HEK293 (cell line): ENCODE results near the gene STARD5.

Experiments used
- CTCF ChIP-seq: fragments of 450-650 bp; formaldehyde crosslinking; IDR thresholded peaks from 2 replicates; pipeline ENCODE4 v1.5.1; 2016; ENCODE audit warnings: missing biosample characterization, missing genetic modification characterization
- YY2 ChIP-seq: fragments of 450-650 bp; formaldehyde crosslinking; IDR thresholded peaks from 2 replicates; pipeline ENCODE4 v1.5.1; 2016; ENCODE audit warnings: missing biosample characterization, missing genetic modification characterization
- ZBTB17 ChIP-seq: fragments of 450-650 bp; formaldehyde crosslinking; IDR thresholded peaks from 2 replicates; pipeline ENCODE4 v1.5.1; 2016; ENCODE audit warnings: missing biosample characterization, missing genetic modification characterization
- ZNF596 ChIP-seq: fragments of 450-650 bp; IDR thresholded peaks from 2 replicates; pipeline ENCODE4 v1.5.0; 2018; ENCODE audit warnings: missing biosample characterization, mild to moderate bottlenecking, missing genetic modification characterization, moderate library complexity
- TF ChIP-seq, protein P1 (sequence below): fragments of 450-650 bp; formaldehyde crosslinking; IDR thresholded peaks from 2 replicates; pipeline ENCODE4 v1.5.1; 2016; ENCODE audit warnings: missing biosample characterization, missing genetic modification characterization, low read depth

DNA sequence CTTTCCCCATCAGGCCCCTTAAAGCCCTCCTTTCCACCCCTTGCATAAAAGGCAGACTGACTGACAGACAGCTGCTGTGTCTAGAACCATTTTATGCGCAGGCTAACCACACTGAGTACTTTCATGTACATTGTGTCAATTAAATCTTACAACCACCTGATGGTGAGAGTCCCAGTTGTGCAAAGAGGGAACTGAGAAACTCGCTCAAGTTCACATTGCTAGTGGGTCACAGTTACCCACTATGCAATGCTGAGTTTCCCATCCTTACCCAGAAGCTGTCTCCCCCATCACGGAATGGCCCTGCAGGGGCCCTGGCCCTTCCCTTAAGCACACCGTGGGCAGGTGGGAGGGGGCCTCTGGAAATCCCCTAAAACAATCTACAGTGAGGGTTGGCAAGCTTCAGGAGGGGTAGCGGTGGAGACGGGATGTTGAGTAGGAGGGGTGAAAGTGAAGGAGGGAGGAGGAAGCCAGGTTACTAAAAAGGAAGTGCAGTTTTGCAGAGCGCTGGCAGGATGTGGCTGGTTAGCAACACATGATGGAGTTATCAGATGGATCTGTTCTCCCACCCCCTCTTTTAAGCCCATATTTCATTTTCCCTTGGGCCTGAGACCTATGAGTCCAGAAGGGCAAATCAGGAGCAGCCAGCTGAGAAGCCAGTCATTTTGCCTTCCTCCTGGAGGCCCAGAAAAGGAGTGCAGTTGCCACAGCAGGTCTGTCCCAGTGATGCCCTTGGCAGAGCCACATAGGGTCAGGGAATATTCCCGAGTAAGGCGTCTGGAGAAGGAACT lies 30.0 kb downstream of the STARD5 start:
- TF ChIP-seq ZBTB17 (tag by site-specific recombination), result no peak
- TF ChIP-seq, protein P1, sequence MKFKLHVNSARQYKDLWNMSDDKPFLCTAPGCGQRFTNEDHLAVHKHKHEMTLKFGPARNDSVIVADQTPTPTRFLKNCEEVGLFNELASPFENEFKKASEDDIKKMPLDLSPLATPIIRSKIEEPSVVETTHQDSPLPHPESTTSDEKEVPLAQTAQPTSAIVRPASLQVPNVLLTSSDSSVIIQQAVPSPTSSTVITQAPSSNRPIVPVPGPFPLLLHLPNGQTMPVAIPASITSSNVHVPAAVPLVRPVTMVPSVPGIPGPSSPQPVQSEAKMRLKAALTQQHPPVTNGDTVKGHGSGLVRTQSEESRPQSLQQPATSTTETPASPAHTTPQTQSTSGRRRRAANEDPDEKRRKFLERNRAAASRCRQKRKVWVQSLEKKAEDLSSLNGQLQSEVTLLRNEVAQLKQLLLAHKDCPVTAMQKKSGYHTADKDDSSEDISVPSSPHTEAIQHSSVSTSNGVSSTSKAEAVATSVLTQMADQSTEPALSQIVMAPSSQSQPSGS, result no peak
- no peak for TF ChIP-seq CTCF (tag by site-specific recombination)
- no peak for TF ChIP-seq ZNF596 (tag by site-specific recombination)
- TF ChIP-seq YY2 (tag by site-specific recombination), result no peak
